ENCODE data around the gene PTCH2.

The PTCH2 gene

GRCh38 chr1:44851308-44851707 lies 8.3 kb upstream of the PTCH2 start:
- Histone ChIP-seq H3K9me3 (no peaks in the 10 kb centered on the region), H3K36me3 (no peaks in the 10 kb centered on the region), H3K27ac (no peak overlapping the region)

GRCh38 chr1:44849575-44850132 lies 6.6 kb upstream of the PTCH2 start:
- Histone ChIP-seq H3K4me3 (ENCODE audit: low read depth in 1 of 2, low read length in 1 of 2) (no peak overlapping the region), H3K4me1 (ENCODE audit: control insufficient read depth in 1 of 2, insufficient read depth in 1 of 2, low read depth in 1 of 2, low read length in 1 of 2) (no peaks in the 10 kb centered on the region), H3K36me3 (no peaks in the 10 kb centered on the region), H3K27ac (no peak overlapping the region), H3K27me3 (no peaks in the 10 kb centered on the region), H3K9me3 (no peaks in the 10 kb centered on the region)
- TF ChIP-seq, protein P1, sequence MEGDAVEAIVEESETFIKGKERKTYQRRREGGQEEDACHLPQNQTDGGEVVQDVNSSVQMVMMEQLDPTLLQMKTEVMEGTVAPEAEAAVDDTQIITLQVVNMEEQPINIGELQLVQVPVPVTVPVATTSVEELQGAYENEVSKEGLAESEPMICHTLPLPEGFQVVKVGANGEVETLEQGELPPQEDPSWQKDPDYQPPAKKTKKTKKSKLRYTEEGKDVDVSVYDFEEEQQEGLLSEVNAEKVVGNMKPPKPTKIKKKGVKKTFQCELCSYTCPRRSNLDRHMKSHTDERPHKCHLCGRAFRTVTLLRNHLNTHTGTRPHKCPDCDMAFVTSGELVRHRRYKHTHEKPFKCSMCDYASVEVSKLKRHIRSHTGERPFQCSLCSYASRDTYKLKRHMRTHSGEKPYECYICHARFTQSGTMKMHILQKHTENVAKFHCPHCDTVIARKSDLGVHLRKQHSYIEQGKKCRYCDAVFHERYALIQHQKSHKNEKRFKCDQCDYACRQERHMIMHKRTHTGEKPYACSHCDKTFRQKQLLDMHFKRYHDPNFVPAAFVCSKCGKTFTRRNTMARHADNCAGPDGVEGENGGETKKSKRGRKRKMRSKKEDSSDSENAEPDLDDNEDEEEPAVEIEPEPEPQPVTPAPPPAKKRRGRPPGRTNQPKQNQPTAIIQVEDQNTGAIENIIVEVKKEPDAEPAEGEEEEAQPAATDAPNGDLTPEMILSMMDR (IDR thresholded peaks at IDR 0.05): no peak

More at GRCh38 chr1:44851308-44851707, 8.3 kb upstream of the PTCH2 start:
- H3K4me3 ChIP-seq (ENCODE audit: low read depth in 1 of 2, low read length in 1 of 2): no peak overlapping the region
- H3K4me1 ChIP-seq (ENCODE audit: control insufficient read depth in 1 of 2, insufficient read depth in 1 of 2, low read depth in 1 of 2, low read length in 1 of 2): no peaks in the 10 kb centered on the region
- H3K27me3 ChIP-seq: no peaks in the 10 kb centered on the region
- TF ChIP-seq, protein P1 (IDR thresholded peaks at IDR 0.05): no peak

GRCh38 chr1:44848456-44849181 lies 5.6 kb upstream of the PTCH2 start:
- H3K36me3 ChIP-seq: no peaks in the 10 kb centered on the region
- peaks cover 10% of the 10 kb centered on the region for H3K27me3 ChIP-seq
- no peak overlapping the region for H3K27ac ChIP-seq
- no peak overlapping the region for H3K4me3 ChIP-seq (ENCODE audit: low read depth in 1 of 2, low read length in 1 of 2)
- no peaks in the 10 kb centered on the region for H3K4me1 ChIP-seq (ENCODE audit: control insufficient read depth in 1 of 2, insufficient read depth in 1 of 2, low read depth in 1 of 2, low read length in 1 of 2)
- no peaks in the 10 kb centered on the region for H3K9me3 ChIP-seq
- TF ChIP-seq, protein P1 (IDR thresholded peaks at IDR 0.05): no peak

DNA sequence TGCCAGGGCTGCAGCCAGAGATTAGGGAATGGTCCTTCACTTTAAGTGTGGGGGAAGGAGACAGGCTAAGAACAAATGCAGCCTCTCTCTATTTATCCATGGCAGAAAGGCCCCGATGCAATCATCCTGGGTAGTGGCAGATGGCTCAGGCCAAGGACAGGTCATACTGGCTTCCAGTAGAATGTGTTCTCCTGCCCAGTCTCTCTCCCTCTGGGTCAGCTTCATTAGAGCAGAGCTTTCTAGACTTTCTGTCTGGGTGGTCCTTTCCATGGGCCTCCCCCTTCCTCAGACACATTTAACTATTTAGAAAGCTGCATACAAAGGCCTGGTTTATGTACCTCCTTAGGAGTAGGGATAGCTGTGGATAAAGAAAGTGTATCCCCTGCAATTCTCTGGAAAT lies 4.8 kb upstream of the PTCH2 start:
- TF ChIP-seq, protein P1 (IDR thresholded peaks at IDR 0.05): no peak
- H3K36me3 ChIP-seq: no peaks in the 10 kb centered on the region
- peaks cover 0 to 5% of the 10 kb centered on the region in 2 experiments for H3K4me1 ChIP-seq (ENCODE audit: control insufficient read depth in 1 of 2, insufficient read depth in 1 of 2, low read depth in 1 of 2, low read length in 1 of 2)
- H3K27me3 ChIP-seq: peaks cover 18% of the 10 kb centered on the region
- H3K9me3 ChIP-seq: no peaks in the 10 kb centered on the region
- H3K27ac ChIP-seq: no peak overlapping the region
- no peak overlapping the region for H3K4me3 ChIP-seq (ENCODE audit: low read depth in 1 of 2, low read length in 1 of 2)

GRCh38 chr1:44846985-44847384 lies 3.9 kb upstream of the PTCH2 start:
- Histone ChIP-seq H3K9me3 (no peaks in the 10 kb centered on the region), H3K27me3 (peaks cover 27% of the 10 kb centered on the region), H3K4me1 (ENCODE audit: control insufficient read depth in 1 of 2, insufficient read depth in 1 of 2, low read depth in 1 of 2, low read length in 1 of 2) (peaks cover 0 to 9% of the 10 kb centered on the region in 2 experiments), H3K36me3 (no peaks in the 10 kb centered on the region), H3K4me3 (ENCODE audit: low read depth in 1 of 2, low read length in 1 of 2) (no peak overlapping the region), H3K27ac (no peak overlapping the region)
- TF ChIP-seq, protein P1 (IDR thresholded peaks at IDR 0.05): no peak
